Omental fat pad (tissue), 4 donors: ENCODE measurements around the gene ESPN. TPM values are rescaled to one million over a fixed set of nuclear protein-coding genes. Genes with fewer than 3 reads are reported as not detected.
"Not testable (repeated sequence)": the region's sequence is repeated elsewhere in the genome, so short reads cannot be mapped to it uniquely, and the experiment has no call there.

Source experiments
- ATAC-seq: fragments of 150-250 bp; one replicate; pipeline ENCODE4 v1.9.1; 2016; ENCODE audit warnings: mild to moderate bottlenecking, moderate library complexity; ENCODE audit not compliant: low FRiP score
- DNase-seq: peaks from one replicate; pipeline ENCODE4 v3.0.0-alpha.2; 2019; ENCODE audit warnings: low spot score
- CTCF ChIP-seq, 3 donors: fragments of 450-650 bp; IDR thresholded peaks; one replicate each; pipeline ENCODE4 v1.5.1; 2016 to 2017; ENCODE audit warnings: antibody characterized with exemption in 3 of 3, mild to moderate bottlenecking in 3 of 3, moderate library complexity in 2 of 3
- total RNA-seq, 4 donors: library from RNA; depleted of rRNA; stranded (reverse); fragments of >200 nt; gene quantifications; one replicate each; pipeline ENCODE4 v1.1.0, GENCODE V29; 2016

ESPN gene
- total RNA-seq, 4 donors from 2014 or later, result 0.12 TPM; not detected in 3

- peak; percentile 55 for ATAC-seq
- no peak for DNase-seq
- no peak for TF ChIP-seq CTCF (IDR thresholded peaks at IDR 0.05)
These were observed 1.1 kb upstream of the ESPN start for GRCh38 chr1:6423321-6423999.

GRCh38 chr1:6424000-6424565 is 493 bp upstream of the ESPN start:
- no peak for TF ChIP-seq CTCF (IDR thresholded peaks at IDR 0.05)
- DNase-seq (no peak), ATAC-seq (no peak)

GRCh38 chr1:6425658-6426057 is 1.1 kb downstream of the ESPN start:
- no peak for DNase-seq
- ATAC-seq, result no peak
- TF ChIP-seq CTCF (IDR thresholded peaks at IDR 0.05), result no peak

- ATAC-seq, result no peak
- TF ChIP-seq CTCF (IDR thresholded peaks at IDR 0.05), result no peak
- DNase-seq, result no peak
These were observed 1.8 kb downstream of the ESPN start for GRCh38 chr1:6426277-6426971.

GRCh38 chr1:6426972-6427350 is 2.4 kb downstream of the ESPN start:
- DNase-seq (no peak), ATAC-seq (no peak)
- no peak for TF ChIP-seq CTCF (IDR thresholded peaks at IDR 0.05)

GRCh38 chr1:6427441-6428390 is 3.1 kb downstream of the ESPN start:
- TF ChIP-seq CTCF (IDR thresholded peaks at IDR 0.05), result no peak
- no peak for ATAC-seq
- no peak for DNase-seq

- ATAC-seq, result not testable (repeated sequence)
These were observed 3.9 kb downstream of the ESPN start for GRCh38 chr1:6428453-6428852.

GRCh38 chr1:6429660-6430411 is 5.3 kb downstream of the ESPN start:
- not testable (repeated sequence) for ATAC-seq, DNase-seq

More at GRCh38 chr1:6428453-6428852, 3.9 kb downstream of the ESPN start:
- not testable (repeated sequence) for DNase-seq

- DNase-seq, ATAC-seq: not testable (repeated sequence)
These were observed 7.3 kb downstream of the ESPN start for GRCh38 chr1:6431645-6432579.
